Esophagus squamous epithelium (tissue), 5 donors: ENCODE measurements around the gene RNASE1. TPM values are rescaled to one million over a fixed set of nuclear protein-coding genes. Genes with fewer than 3 reads are reported as not detected.

ENCODE experiments used
- DNase-seq: peaks from one replicate; lab custom pipeline; 2025; lab: John Stamatoyannopoulos, UW
- H3K27ac ChIP-seq, 4 donors: fragments of 200-600 bp; sonication (generic); one replicate each; pipeline ENCODE4 v1.5.1; 2016 to 2019; ENCODE audit warnings: mild to moderate bottlenecking in 1 of 4
- H3K27me3 ChIP-seq, 4 donors: fragments of 200-600 bp; sonication (generic); 1 replicate in 3 of 4; 2 replicates in 1 of 4; pipeline versions ENCODE4 v1.5.1 to v1.6.0; 2017 to 2021; ENCODE audit warnings: antibody characterized with exemption in 1 of 4
- H3K36me3 ChIP-seq, 3 donors: fragments of 200-600 bp; sonication (generic); one replicate each; pipeline ENCODE4 v1.5.1; 2016 to 2019
- H3K4me1 ChIP-seq, 3 donors: fragments of 200-600 bp; sonication (generic); one replicate each; pipeline ENCODE4 v1.5.1; 2017 to 2019
- H3K4me3 ChIP-seq, 4 donors: fragments of 200-600 bp; sonication (generic); 1 replicate in 3 of 4; 2 replicates in 1 of 4; pipeline ENCODE4 v1.5.1; 2016 to 2019; ENCODE audit warnings: mild to moderate bottlenecking in 2 of 4, moderate library complexity in 1 of 4
- H3K9me3 ChIP-seq, 3 donors: fragments of 200-600 bp; sonication (generic); one replicate each; pipeline ENCODE4 v1.5.1; 2016 to 2019
- CTCF ChIP-seq, 6 experiments: fragments of 450-650 bp in 4 of 6; fragments of 200-600 bp in 2 of 6; sonication (generic) in 2 of 6; IDR thresholded peaks; one replicate each; pipeline ENCODE4 v1.5.1; 2016 to 2019; ENCODE audit warnings: antibody characterized with exemption in 6 of 6, mild to moderate bottlenecking in 4 of 6, moderate library complexity in 4 of 6
- POLR2A ChIP-seq, 4 donors: fragments of 450-650 bp; IDR thresholded peaks; one replicate each; pipeline ENCODE4 v1.6.1; 2017; ENCODE audit warnings: antibody characterized with exemption in 4 of 4, mild to moderate bottlenecking in 4 of 4, moderate library complexity in 3 of 4
- WGBS, 2 donors: methylation state at CpG; one replicate each; pipeline ENCODE4 v1.1.5; 2018; 5-methylcytosine and 5-hydroxymethylcytosine counted together
- intact Hi-C: fragments of 100-400 bp; cut with DNase I; formaldehyde crosslinking; loops from one replicate; pipeline ENCODE4 v1.15.0; 2022
- total RNA-seq, 4 donors: library from RNA; depleted of rRNA; stranded (reverse); fragments of >200 nt; gene quantifications; one replicate each; pipeline ENCODE4 v1.1.0, GENCODE V29; 2016
- donor health status: DM: yes; HTN: yes; CAD: no.

RNASE1 gene
- total RNA-seq, 4 donors from 2014 or later: 12.0 to 297 (median 61.0) TPM

GRCh38 chr14:20755037-20755436, 47.6 kb downstream of the RNASE1 start:
- Histone ChIP-seq H3K27ac (no peak overlapping the region), H3K9me3 (peaks cover 0 to 24% (median 18%) of the 10 kb centered on the region in 3 donors), H3K36me3 (no peaks in the 10 kb centered on the region), H3K4me1 (no peaks in the 10 kb centered on the region), H3K27me3 (no peaks in the 10 kb centered on the region), H3K4me3 (no peak overlapping the region)
- 65 to 86% methylated on average over 4 to 6 of the region's 6 CpGs for WGBS, 2 donors
- intact Hi-C loops: no loop called here
- no peak for DNase-seq
- no peak for TF ChIP-seq CTCF (IDR thresholded peaks at IDR 0.05)
- no peak for TF ChIP-seq POLR2A (IDR thresholded peaks at IDR 0.05)

DNA sequence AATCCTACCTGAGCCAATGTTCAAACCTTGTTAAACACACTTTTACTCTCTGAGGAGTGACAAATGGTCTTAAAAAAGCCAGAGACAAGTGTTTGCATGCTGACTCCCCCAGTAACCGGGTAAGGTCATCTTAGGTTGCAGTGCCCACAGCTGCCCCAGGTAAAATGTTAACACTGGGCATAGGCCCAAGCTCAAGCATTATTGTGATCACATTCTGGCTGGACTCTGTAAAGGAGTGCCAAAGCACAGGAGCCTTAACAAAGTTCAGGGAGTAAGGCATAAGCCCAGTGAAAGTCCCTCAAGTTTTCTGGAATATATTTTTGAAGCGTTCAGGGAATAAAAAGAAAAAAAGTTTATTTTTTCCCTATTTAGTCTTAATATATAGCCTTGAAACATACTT, 48.3 kb downstream of the RNASE1 start:
- 70 to 75% methylated on average over 2 of the region's 2 CpGs for WGBS, 2 donors
- intact Hi-C loops: no loop called here
- Histone ChIP-seq H3K27me3 (no peaks in the 10 kb centered on the region), H3K27ac (no peak overlapping the region), H3K4me1 (no peaks in the 10 kb centered on the region), H3K36me3 (no peaks in the 10 kb centered on the region), H3K4me3 (no peak overlapping the region), H3K9me3 (peaks cover 0 to 24% (median 18%) of the 10 kb centered on the region in 3 donors)
- no peak for DNase-seq
- no peak for TF ChIP-seq POLR2A (IDR thresholded peaks at IDR 0.05)
- no peak for TF ChIP-seq CTCF (IDR thresholded peaks at IDR 0.05)

GRCh38 chr14:20751963-20752562, 50.6 kb downstream of the RNASE1 start:
- TF ChIP-seq POLR2A (IDR thresholded peaks at IDR 0.05) (no peak), CTCF (IDR thresholded peaks at IDR 0.05) (no peak)
- DNase-seq: no peak
- Histone ChIP-seq H3K36me3 (no peaks in the 10 kb centered on the region), H3K9me3 (peaks cover 0 to 24% (median 18%) of the 10 kb centered on the region in 3 donors), H3K4me3 (no peak overlapping the region), H3K27me3 (no peaks in the 10 kb centered on the region), H3K4me1 (no peaks in the 10 kb centered on the region), H3K27ac (no peak overlapping the region)
- 83 to 85% methylated on average over 5 of the region's 5 CpGs for WGBS, 2 donors
- intact Hi-C loops: no loop called here

Other genes with a start within 250 kb of the RNASE1 start
- gene RNASE9, start 241.8 kb downstream of the RNASE1 start, total RNA-seq: not detected
- gene RNASE11, start 214.8 kb downstream of the RNASE1 start, total RNA-seq: not detected
- gene RNASE12, start 211.5 kb downstream of the RNASE1 start, total RNA-seq: not detected
- not detected for gene OR6S1, start 161.2 kb downstream of the RNASE1 start, total RNA-seq
- gene RNASE4, start 118.3 kb downstream of the RNASE1 start, total RNA-seq: 10 to 100 TPM in 2 of 4 donors, 1 to 10 TPM in 2; 4.0 to 73.1 (median 19.5) TPM
- gene ANG, start 114.1 kb downstream of the RNASE1 start, total RNA-seq: 10 to 100 TPM in 1 of 4 donors, 1 to 10 TPM in 3; 1.4 to 15.1 (median 5.8) TPM
- not detected for gene EDDM3A, start 57.0 kb downstream of the RNASE1 start, total RNA-seq
- not detected for gene EDDM3B, start 34.4 kb downstream of the RNASE1 start, total RNA-seq
- gene RNASE6, start 21.6 kb downstream of the RNASE1 start, total RNA-seq: 10 to 100 TPM in 2 of 4 donors, under 1 TPM in 2; 0.26 to 22.3 (median 7.1) TPM
- not detected for gene RNASE3, start 88.5 kb upstream of the RNASE1 start, total RNA-seq
- 1 to 10 TPM in 1 of 4 donors, under 1 TPM in 2, not detected in 1; 0.44 to 1.3 (median 0.44) TPM for gene RNASE2, start 152.6 kb upstream of the RNASE1 start, total RNA-seq
- 10 to 100 TPM; 53.6 to 74.6 (median 68.5) TPM for gene METTL17, start 187.1 kb upstream of the RNASE1 start, total RNA-seq
- gene SLC39A2, start 196.4 kb upstream of the RNASE1 start, total RNA-seq: 10 to 100 TPM in 3 of 4 donors, 1 to 10 TPM in 1; 8.6 to 23.2 (median 14.9) TPM
- 100 to 1,000 TPM in 3 of 4 donors, 10 to 100 TPM in 1; 96.3 to 209 (median 142) TPM for gene NDRG2, start 222.2 kb upstream of the RNASE1 start, total RNA-seq
- not detected for gene TPPP2, start 227.4 kb upstream of the RNASE1 start, total RNA-seq
- not detected for gene RNASE13, start 232.0 kb upstream of the RNASE1 start, total RNA-seq
- 10 to 100 TPM in 1 of 4 donors, 1 to 10 TPM in 1, under 1 TPM in 1, not detected in 1; 0.97 to 13.3 (median 1.1) TPM for gene RNASE7, start 239.5 kb upstream of the RNASE1 start, total RNA-seq